HG03039 (cell line): ENCODE results near the gene GDF3.
"Not testable (repeated sequence)": the region's sequence is repeated elsewhere in the genome, so short reads cannot be mapped to it uniquely, and the experiment has no call there.

ENCODE experiments used
- ATAC-seq: cut with Tn5 transposase; IDR thresholded peaks from one replicate; pipeline ENCODE4 v1.9.1; 2021; ENCODE audit warnings: mild to moderate bottlenecking, moderate library complexity; ENCODE audit not compliant: unreplicated experiment

GDF3 gene

GRCh38 chr12:7668171-7668570 is 27.4 kb downstream of the GDF3 start:
- no peak for ATAC-seq

GRCh38 chr12:7667125-7667524 is 28.4 kb downstream of the GDF3 start:
- ATAC-seq, result no peak

- no peak for ATAC-seq
Measured at GRCh38 chr12:7666595-7666994, 29.0 kb downstream of the GDF3 start.

GRCh38 chr12:7661741-7662140 is 33.8 kb downstream of the GDF3 start:
- ATAC-seq, result no peak

GRCh38 chr12:7656121-7656520 is 39.5 kb downstream of the GDF3 start:
- ATAC-seq, result no peak

- no peak for ATAC-seq
Measured at GRCh38 chr12:7650091-7650490, 45.5 kb downstream of the GDF3 start.

DNA sequence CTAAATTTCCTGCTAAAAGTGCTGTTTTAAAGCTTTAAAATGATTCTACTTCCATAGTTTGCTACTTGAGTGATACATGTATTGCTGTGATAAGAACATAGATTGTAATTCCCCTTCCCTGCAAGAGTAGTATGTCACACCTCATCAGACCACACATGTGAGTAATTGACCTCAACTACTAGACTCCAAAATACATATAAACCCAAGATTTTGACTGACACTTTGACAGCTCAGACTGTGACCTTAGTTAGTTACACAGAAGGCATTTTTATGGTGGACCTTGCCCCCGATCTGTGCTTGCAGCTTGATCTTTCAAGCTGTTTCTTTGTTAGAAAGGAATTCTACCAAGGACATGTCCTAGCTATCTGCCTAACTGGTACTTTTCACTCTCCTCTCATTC is 48.5 kb downstream of the GDF3 start:
- ATAC-seq, result no peak

GRCh38 chr12:7646178-7646475 is 49.4 kb downstream of the GDF3 start:
- no peak for ATAC-seq

DNA sequence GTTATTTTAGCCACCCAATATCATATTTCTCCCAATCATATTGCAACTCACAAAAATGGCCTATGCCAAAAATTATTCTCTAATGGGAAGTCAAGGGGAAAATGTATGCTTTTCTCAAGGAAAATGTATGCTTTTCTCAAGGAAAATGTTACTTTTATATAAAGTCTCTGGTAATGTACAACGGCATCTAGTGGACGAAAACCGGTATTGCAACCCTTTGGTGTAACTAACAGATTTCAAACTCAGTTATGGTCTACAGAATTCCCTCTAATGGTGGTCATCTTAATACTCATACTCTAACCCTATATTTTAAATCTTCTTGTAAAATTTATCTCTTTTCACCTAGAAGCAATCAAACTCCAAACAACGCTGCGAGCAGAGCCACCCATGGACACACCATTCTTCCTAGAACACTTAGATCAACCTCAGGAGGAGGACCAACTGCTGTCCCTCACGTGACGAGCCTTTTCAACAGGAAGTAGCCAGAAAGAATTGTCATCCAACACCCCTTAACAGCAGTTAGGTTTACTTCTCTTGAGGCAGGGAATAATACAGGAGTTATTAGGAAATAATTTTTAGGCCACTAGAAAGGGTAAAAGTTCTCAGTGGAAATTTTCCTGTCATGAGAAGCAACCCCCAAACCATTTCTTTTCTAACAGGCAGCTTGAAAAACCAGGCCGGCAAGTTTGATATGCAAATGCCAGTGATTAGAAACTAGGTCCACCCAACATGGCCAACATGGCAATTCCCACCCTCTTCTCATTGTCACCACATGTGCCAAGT is 50.0 kb downstream of the GDF3 start:
- ATAC-seq, result no peak

DNA sequence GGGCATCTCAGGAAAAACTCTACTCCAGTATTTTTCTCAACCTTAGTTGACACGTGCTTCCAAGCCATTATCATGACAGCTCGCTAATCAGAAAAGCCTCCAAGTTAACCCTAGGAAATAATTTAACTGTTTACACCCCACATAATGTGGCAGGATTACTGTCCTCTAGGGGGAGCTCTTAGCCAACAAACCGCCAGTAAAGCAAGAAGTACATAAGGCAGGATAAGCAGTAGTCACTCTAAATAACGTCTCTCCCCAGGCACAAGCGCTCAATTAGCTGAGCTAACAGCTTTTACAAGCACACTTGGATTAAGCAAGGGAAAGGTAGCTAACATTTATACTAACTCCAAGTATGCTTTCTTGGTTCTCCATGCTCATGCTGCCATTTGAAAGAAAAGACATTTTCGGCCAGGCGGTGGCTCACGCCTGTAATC is 52.7 kb downstream of the GDF3 start:
- ATAC-seq, result no peak

- ATAC-seq, result no peak
Measured at GRCh38 chr12:7642287-7642686, 53.3 kb downstream of the GDF3 start.

GRCh38 chr12:7640123-7640995 is 55.2 kb downstream of the GDF3 start:
- not testable (repeated sequence) for ATAC-seq
